ENCODE results near the gene TMEM164.
A peak's percentile ranks its signal among the peaks of the same experiment; 100 is the strongest.
"Not testable (repeated sequence)": the region's sequence is repeated elsewhere in the genome, so short reads cannot be mapped to it uniquely, and the experiment has no call there.

Gene TMEM164

GRCh38 chrX:110002300-110003166 is at the start of gene TMEM164:
Gene TMEM164 (plus strand): TSS chrX:110003114. CDS start chrX:110003775, 661 bp downstream.
- DNase-seq, result peak; percentile 96

- no peak for DNase-seq
These were observed 48.6 kb upstream of the TMEM164 start for GRCh38 chrX:109954333-109954732.

- DNase-seq, result no peak
These were observed 48.0 kb upstream of the TMEM164 start for GRCh38 chrX:109954955-109955354.

- DNase-seq, result peak; percentile 80
These were observed 44.6 kb upstream of the TMEM164 start for GRCh38 chrX:109958266-109958665.

- peak; percentile 96 for DNase-seq
These were observed 43.5 kb upstream of the TMEM164 start for GRCh38 chrX:109959356-109959871.

- no peak for DNase-seq
These were observed 38.5 kb upstream of the TMEM164 start for GRCh38 chrX:109964390-109964789.

GRCh38 chrX:109966246-109966645 is 36.7 kb upstream of the TMEM164 start:
- no peak for DNase-seq

GRCh38 chrX:109967156-109967555 is 35.8 kb upstream of the TMEM164 start:
- DNase-seq, result no peak

- not testable (repeated sequence) for DNase-seq
These were observed 32.1 kb upstream of the TMEM164 start for GRCh38 chrX:109970841-109971240.

- peak; percentile 50 for DNase-seq
These were observed 27.8 kb upstream of the TMEM164 start for GRCh38 chrX:109974906-109975655.

GRCh38 chrX:109985210-109985609 is 17.7 kb upstream of the TMEM164 start:
- not testable (repeated sequence) for DNase-seq

- DNase-seq, result no peak
These were observed 15.0 kb upstream of the TMEM164 start for GRCh38 chrX:109987884-109988283.

- no peak for DNase-seq
These were observed 12.2 kb upstream of the TMEM164 start for GRCh38 chrX:109990582-109991276.

GRCh38 chrX:109992203-109992602 is 10.7 kb upstream of the TMEM164 start:
- DNase-seq, result no peak

- no peak for DNase-seq
These were observed 7.8 kb upstream of the TMEM164 start for GRCh38 chrX:109995155-109995554.

GRCh38 chrX:109997786-109998452 is 5.0 kb upstream of the TMEM164 start:
- DNase-seq, result no peak

GRCh38 chrX:110000000-110000399 is 2.9 kb upstream of the TMEM164 start:
- no peak for DNase-seq

- peak; percentile 33 for DNase-seq
These were observed 1.8 kb upstream of the TMEM164 start for GRCh38 chrX:110000847-110001713.

- no peak for DNase-seq
These were observed 1.1 kb upstream of the TMEM164 start for GRCh38 chrX:110001740-110002299.

- DNase-seq, result peak; percentile 47
These were observed 548 bp downstream of the TMEM164 start for GRCh38 chrX:110003167-110004156.

Data from hematopoietic multipotent progenitor cell treated with erythropoietin and hydrocortisone succinate and interleukin-3 and kit ligand, for 4 days (in vitro differentiated cells).